ENCODE data around the gene FEN1. TPM values are rescaled to one million over a fixed set of nuclear protein-coding genes. Genes with fewer than 3 reads are reported as not detected.

Gene FEN1
- total RNA-seq, 1 experiment from 2014 or later = 86.1 TPM

GRCh38 chr11:61834278-61835048 lies 41.8 kb downstream of the FEN1 start:
- Mint-ChIP-seq H3K4me3 (ENCODE audit: unreplicated experiment) (no peak overlapping the region), H3K4me1 (ENCODE audit: low read depth, unreplicated experiment) (peaks cover 8% of the 10 kb centered on the region), H3K27ac (ENCODE audit: unreplicated experiment) (no peak overlapping the region), H3K27me3 (ENCODE audit: insufficient read depth, unreplicated experiment) (no peaks in the 10 kb centered on the region), H3K36me3 (ENCODE audit: insufficient read depth, unreplicated experiment) (peaks cover 5% of the 10 kb centered on the region), H3K9me3 (ENCODE audit: unreplicated experiment) (no peaks in the 10 kb centered on the region)
- no peaks in the 10 kb centered on the region for H3K9me3 ChIP-seq
- ChIA-PET CTCF (interaction anchor here (1.2 kb wide), 1 partner anchor 20 kb away, joined by 4 read pairs; no protein-coding TSS in a partner anchor), POLR2A (no interaction called here)
- no peak for TF ChIP-seq CTCF (IDR thresholded peaks at IDR 0.05; ENCODE audit: insufficient read depth in 1 of 2, low read depth in 1 of 2, low read length in 1 of 2, severe bottlenecking in 1 of 2, unreplicated experiment in 1 of 2)
- no TSS peak for BruUV-seq (replicated peaks)
- no peaks in the 10 kb centered on the region for H3K27me3 ChIP-seq (replicated peaks; ENCODE audit: control insufficient read depth, insufficient read depth, low read length)
- H3K36me3 ChIP-seq (ENCODE audit: control insufficient read depth, insufficient read depth, low read length) = no peaks in the 10 kb centered on the region
- no peak overlapping the region for H3K4me3 ChIP-seq (ENCODE audit: low read depth, low read length)
- no peak for DNase-seq
- 0 out of 2 replicates have a peak, but pooled peaks cover 9% of the 10 kb centered on the region for H3K4me1 ChIP-seq
- intact Hi-C loops (cut with micrococcal nuclease; ENCODE audit: unreplicated experiment) = no loop called here

- Histone ChIP-seq H3K9me3 (no peaks in the 10 kb centered on the region), H3K4me1 (no peaks in the 10 kb centered on the region), H3K27me3 (replicated peaks; ENCODE audit: control insufficient read depth, insufficient read depth, low read length) (no peaks in the 10 kb centered on the region), H3K4me3 (ENCODE audit: low read depth, low read length) (no peak overlapping the region), H3K36me3 (ENCODE audit: control insufficient read depth, insufficient read depth, low read length) (no peaks in the 10 kb centered on the region)
- BruUV-seq (replicated peaks) = no TSS peak
- Mint-ChIP-seq H3K4me1 (ENCODE audit: low read depth, unreplicated experiment) (no peaks in the 10 kb centered on the region), H3K4me3 (ENCODE audit: unreplicated experiment) (no peak overlapping the region), H3K27ac (ENCODE audit: unreplicated experiment) (no peak overlapping the region), H3K36me3 (ENCODE audit: insufficient read depth, unreplicated experiment) (peaks cover 5% of the 10 kb centered on the region), H3K9me3 (ENCODE audit: unreplicated experiment) (no peaks in the 10 kb centered on the region), H3K27me3 (ENCODE audit: insufficient read depth, unreplicated experiment) (no peaks in the 10 kb centered on the region)
- ChIA-PET POLR2A (no interaction called here), CTCF (no interaction called here)
- intact Hi-C loops (cut with micrococcal nuclease; ENCODE audit: unreplicated experiment) = no loop called here
- no peak for TF ChIP-seq CTCF (IDR thresholded peaks at IDR 0.05; ENCODE audit: insufficient read depth in 1 of 2, low read depth in 1 of 2, low read length in 1 of 2, severe bottlenecking in 1 of 2, unreplicated experiment in 1 of 2)
- no peak for DNase-seq
Measured at GRCh38 chr11:61836193-61836592, 43.5 kb downstream of the FEN1 start.

GRCh38 chr11:61837411-61838005 lies 44.8 kb downstream of the FEN1 start:
- BruUV-seq (replicated peaks) = no TSS peak
- Histone ChIP-seq H3K4me1 (no peaks in the 10 kb centered on the region), H3K27me3 (replicated peaks; ENCODE audit: control insufficient read depth, insufficient read depth, low read length) (no peaks in the 10 kb centered on the region), H3K9me3 (no peaks in the 10 kb centered on the region), H3K36me3 (ENCODE audit: control insufficient read depth, insufficient read depth, low read length) (peaks cover 2% of the 10 kb centered on the region; the same call in 1 of the 2 replicates), H3K4me3 (ENCODE audit: low read depth, low read length) (no peak overlapping the region)
- intact Hi-C loops (cut with micrococcal nuclease; ENCODE audit: unreplicated experiment) = no loop called here
- H3K27ac Mint-ChIP-seq (ENCODE audit: unreplicated experiment) = no peak overlapping the region
- H3K4me1 Mint-ChIP-seq (ENCODE audit: low read depth, unreplicated experiment) = no peaks in the 10 kb centered on the region
- peaks cover 5% of the 10 kb centered on the region for H3K36me3 Mint-ChIP-seq (ENCODE audit: insufficient read depth, unreplicated experiment)
- no peaks in the 10 kb centered on the region for H3K27me3 Mint-ChIP-seq (ENCODE audit: insufficient read depth, unreplicated experiment)
- no peak for TF ChIP-seq CTCF (IDR thresholded peaks at IDR 0.05; ENCODE audit: insufficient read depth in 1 of 2, low read depth in 1 of 2, low read length in 1 of 2, severe bottlenecking in 1 of 2, unreplicated experiment in 1 of 2)
- no peaks in the 10 kb centered on the region for H3K9me3 Mint-ChIP-seq (ENCODE audit: unreplicated experiment)
- POLR2A ChIA-PET = no interaction called here
- no peak for DNase-seq
- no peak overlapping the region for H3K4me3 Mint-ChIP-seq (ENCODE audit: unreplicated experiment)
- CTCF ChIA-PET = no interaction called here

Measured in Caco-2 (cell line).